NCI-H1105 (cell line): ENCODE results near the gene SOD3.

ENCODE experiments used
- DNase-seq: peaks from one replicate; lab custom pipeline; 2025; lab: John Stamatoyannopoulos, UW

Gene SOD3

GRCh38 chr4:24842356-24842755 lies 47.0 kb downstream of the SOD3 start:
- DNase-seq = no peak

GRCh38 chr4:24843096-24843495 lies 47.7 kb downstream of the SOD3 start:
- DNase-seq = no peak

- no peak for DNase-seq
These were observed 49.8 kb downstream of the SOD3 start for GRCh38 chr4:24845132-24845531.

GRCh38 chr4:24845902-24846301 lies 50.5 kb downstream of the SOD3 start:
- no peak for DNase-seq

GRCh38 chr4:24846716-24847115 lies 51.3 kb downstream of the SOD3 start:
- DNase-seq = no peak

- DNase-seq = no peak
These were observed 54.0 kb downstream of the SOD3 start for GRCh38 chr4:24849351-24849750.

- DNase-seq = no peak
These were observed 54.4 kb downstream of the SOD3 start for GRCh38 chr4:24849756-24850155.
